ENCODE data around the gene AUP1.

Gene AUP1

DNA sequence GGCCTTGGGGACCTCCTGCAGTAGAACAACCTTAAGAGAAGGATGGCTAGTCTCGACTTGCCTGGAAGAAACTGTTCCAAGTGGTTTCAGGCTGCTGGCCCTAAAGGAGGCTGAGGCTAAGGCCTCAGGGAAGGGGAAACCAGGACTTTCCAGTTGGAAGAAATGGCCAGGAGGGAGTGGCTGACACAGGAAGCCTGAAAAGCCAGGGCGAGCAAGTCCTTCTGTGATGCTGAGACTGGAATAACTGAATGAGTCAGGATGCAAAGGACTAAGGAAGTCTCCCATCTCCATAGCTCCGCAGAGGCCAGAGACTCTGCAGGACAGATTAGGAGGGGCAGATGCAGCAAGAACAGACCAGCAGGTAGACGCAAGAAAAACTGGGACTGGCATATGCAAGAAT is 7.6 kb upstream of the AUP1 start:
- FAIRE-seq = no peak
- DNase-seq (ENCODE audit: low spot score) = no peak

DNA sequence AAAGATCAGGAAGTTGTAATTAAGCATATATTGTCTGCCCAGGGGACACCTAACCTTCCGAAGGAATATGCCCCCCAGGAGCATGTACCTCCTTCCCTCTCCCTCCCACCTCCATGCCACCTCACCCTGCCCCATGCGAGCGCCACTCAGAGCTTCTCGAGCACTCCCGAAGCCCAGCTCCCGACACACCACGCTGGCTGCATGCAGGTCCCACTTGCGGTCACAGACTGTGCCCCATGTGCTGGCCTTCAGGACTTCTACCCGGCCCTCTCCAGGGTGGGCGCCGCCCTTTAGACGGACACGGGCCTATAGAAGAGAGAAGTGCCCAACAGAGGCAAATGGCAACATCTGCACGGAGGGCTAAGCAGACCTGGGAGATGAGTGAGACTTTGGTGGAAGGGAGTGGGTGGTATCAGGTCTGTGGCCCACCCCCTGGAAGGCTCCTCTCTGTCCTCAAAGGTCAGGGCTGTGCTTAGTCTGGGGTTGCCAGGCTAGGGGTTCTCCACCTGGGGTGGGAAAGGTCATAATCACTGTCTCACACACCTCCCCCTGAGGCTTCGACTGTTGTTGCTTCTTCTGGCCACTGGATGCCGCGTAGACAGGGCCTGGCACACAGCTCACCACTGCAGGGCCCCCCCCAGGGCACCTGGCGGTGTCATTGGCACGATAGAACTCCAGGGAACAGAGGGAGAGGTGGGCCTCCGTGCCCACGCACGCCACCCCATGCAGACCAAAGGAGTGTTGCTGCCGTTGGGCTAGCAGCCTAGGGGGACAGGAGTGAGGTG is 6.9 kb upstream of the AUP1 start:
- no peak for DNase-seq (ENCODE audit: low spot score)
- no peak for FAIRE-seq

DNA sequence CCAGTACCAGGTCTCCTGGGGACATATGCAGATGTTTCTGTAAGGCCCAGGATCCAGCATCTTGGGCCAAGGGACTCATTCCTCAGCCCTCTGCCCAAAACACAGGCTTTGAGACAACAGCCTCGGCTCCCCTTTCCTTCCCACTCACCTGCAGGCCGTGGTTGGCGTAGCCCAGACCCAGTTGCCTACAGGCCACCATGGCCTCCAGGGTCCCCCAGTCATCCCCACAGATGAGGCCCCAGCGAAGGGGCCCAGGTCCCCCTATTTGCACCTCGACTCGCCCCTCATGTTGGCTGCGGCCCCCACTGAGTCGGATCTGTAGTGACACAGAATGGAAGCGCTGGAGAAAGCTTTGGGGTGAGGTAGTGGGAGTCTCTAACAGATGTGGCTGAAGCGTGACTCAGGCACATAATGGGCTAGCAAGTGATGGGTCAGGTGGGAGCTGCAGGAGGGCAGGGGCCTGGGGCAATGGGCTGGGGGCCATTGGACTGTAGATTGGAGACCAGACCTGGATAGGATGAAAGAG is 6.0 kb upstream of the AUP1 start:
- FAIRE-seq = no peak
- no peak for DNase-seq (ENCODE audit: low spot score)

DNA sequence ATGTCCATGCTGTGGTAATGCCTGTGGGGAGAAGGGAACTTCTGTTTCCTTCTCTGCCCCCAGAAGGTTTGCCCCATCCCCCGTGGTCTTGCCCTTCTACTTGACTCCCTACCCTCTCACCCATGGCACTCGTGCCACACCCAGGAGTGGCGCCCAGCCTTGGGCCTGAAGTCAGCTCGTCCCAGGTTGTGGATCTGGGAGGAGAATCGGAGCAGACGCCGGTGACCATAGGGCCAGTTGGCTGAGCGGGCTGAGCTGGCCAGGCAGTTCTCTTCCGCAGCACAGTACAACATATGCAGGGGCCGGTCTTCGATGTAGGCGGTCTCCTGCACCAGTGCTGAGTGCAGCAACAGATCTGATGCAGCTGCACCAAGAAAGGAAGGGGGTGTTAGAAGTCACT is 4.9 kb upstream of the AUP1 start:
- FAIRE-seq (no peak), DNase-seq (ENCODE audit: low spot score) (no peak)

DNA sequence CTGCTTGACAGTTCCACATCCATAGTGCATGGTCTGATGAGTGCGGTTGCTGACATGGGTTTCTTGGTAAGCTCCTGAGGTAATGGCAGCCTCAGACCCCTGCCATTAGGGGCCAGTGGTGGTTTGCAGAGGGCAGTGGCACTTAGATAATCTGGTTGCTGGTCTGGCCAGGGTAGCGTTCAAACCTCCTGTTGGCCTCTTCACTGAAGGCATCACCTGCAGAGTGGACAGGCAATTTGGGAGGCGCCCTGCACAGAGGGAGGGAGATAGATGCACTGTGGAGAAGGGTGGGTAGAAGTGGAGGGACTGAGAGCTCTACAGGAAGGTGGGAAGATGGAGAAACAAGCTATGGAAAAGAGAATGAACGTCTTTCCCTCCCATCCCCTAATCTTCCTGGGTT is 4.0 kb upstream of the AUP1 start:
- FAIRE-seq (no peak), DNase-seq (ENCODE audit: low spot score) (no peak)

DNA sequence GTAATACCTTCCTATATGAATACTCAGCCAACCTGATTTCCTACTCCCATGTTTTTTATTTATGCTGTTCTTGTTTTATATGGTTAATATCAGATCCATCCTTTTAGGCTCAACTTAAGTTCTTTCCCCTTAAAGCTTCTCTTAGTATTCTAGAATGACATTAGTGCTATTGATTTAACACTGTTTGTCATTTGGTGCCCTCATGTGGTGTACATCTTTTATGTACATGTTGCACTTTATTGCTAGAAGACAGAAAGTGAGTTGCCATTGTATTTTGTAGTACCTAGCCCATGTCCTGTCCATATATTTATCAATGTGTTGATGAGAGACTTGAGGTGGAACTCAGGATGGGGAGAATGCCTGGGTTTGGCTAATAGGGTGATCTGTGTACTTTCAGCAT is 2.7 kb upstream of the AUP1 start:
- peak; percentile 26 for DNase-seq (ENCODE audit: low spot score)
- FAIRE-seq = no peak

DNA sequence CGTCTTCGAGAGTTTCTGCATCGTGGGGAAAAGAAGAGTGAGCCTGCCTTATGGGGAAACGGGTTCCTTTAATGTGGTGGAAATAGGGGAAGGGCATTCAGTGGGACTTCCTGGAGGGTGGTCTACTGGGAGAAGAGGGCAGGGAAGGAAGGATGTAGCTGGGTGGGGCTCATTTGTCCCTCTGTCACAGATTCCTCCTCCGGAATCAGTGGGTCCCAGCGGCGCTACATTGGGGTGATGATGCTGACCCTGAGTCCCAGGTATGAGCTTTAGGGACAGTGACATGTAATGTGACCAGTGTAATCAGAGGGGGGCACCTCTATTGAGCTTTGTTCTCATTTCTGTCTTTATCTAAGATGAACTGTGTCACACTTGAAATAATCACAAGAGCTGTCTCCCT is 2.2 kb upstream of the AUP1 start:
- FAIRE-seq = no peak
- no peak for DNase-seq (ENCODE audit: low spot score)

DNA sequence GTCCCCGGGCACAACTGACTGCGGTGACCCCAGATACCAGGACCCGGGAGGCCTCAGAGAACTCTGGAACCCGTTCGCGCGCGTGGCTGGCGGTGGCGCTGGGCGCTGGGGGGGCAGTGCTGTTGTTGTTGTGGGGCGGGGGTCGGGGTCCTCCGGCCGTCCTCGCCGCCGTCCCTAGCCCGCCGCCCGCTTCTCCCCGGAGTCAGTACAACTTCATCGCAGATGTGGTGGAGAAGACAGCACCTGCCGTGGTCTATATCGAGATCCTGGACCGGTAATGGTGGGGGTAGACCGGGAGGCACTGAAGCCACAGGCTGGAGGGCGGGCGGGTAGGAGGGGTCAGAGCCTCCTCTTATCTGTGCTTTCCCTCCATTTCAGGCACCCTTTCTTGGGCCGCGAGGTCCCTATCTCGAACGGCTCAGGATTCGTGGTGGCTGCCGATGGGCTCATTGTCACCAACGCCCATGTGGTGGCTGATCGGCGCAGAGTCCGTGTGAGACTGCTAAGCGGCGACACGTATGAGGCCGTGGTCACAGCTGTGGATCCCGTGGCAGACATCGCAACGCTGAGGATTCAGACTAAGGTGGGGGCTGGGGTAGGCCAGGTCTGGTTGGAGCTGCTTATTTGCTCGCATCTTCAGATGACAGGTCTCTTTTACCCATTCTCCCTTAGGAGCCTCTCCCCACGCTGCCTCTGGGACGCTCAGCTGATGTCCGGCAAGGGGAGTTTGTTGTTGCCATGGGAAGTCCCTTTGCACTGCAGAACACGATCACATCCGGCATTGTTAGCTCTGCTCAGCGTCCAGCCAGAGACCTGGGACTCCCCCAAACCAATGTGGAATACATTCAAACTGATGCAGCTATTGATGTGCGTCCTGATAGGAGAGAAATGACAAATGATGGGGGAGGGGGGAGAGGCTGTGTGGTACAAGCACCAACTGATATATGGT is 1.0 kb upstream of the AUP1 start:
- no peak for FAIRE-seq
- DNase-seq (ENCODE audit: low spot score) = no peak

DNA sequence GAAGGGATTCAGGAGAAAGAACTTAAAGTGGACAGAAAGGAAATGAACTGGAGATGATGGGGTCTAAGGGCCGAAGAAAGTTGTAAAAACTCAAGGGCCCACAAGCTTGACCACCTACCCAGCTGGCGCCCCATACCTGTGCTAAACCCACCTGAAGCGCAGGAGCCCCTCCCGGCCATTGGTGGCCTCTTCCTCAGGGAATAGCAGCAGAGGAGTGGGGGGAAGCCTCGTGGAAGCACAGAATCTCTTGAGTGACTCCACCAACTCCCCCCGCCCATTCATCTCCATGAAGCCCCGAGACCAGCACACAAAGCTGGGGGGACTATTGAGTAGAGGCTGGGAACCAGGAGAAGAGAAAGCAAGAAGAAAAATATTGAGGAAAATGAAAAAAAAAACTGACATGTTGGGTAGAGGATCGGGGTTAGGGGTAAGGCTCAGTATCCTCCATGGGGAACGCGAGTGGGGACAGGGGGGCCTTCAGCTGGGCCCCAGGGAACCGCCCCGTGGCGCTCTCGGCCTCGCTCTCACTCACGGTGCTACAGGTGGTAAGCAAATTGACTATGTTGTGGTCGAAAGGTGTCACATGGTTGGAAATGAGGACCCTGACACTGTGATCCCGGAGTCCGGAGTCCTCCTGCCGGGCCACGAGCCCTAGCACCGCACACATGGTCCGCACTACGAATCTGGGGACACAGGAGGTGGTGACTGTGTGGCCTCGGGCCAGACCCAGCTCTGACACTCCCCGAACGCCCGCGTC is 728 bp downstream of the AUP1 start:
- FAIRE-seq (no peak), DNase-seq (ENCODE audit: low spot score) (no peak)

DNA sequence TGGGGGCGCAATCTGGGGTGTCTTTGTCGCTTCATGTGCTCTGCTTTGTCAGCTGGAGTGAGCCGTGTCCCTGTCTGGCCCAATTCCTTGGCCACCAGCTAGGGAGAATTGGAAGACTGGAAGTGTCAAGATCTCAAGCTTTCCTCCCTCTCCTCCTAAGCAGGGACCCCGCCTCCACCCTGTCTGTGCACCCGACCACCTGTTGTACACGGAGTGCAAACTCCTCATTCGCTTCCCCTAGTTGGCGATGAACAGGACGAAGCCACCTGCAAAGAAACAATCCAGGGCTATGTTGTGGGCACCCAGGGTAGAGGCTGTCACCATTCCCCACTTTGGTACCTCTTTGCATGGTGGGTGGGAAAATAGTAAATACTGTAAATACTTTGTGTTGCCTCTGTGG is 1.8 kb downstream of the AUP1 start:
- DNase-seq (ENCODE audit: low spot score) (no peak), FAIRE-seq (no peak)

DNA sequence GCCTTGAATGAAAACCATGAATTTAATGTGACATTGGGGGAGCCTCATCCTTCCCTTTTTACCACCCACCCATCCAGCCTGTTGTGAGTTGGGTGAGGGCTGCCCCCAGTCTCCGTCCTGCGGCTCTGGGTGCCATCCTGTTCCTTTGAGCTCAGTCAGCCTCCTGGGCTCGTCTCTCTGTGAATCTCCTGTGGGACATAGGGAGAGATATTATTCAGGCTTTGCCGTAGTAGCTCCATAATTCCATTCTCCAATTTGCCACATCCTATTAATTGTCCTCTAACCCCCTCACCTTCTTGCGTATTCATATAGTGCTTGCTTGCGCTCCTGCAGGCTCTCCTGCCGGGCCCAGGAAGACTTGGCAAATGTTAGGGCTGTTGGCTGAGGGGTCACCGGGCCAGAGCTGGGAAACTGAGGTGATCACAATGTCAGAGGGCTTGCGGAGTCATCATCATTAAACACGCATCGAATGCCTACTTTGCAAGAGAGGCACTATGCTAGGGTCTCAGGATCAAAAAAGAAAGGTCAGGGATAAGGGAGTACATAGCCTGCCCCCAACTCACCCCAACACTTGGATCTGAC is 2.8 kb downstream of the AUP1 start:
- DNase-seq (ENCODE audit: low spot score) (no peak), FAIRE-seq (no peak)

DNA sequence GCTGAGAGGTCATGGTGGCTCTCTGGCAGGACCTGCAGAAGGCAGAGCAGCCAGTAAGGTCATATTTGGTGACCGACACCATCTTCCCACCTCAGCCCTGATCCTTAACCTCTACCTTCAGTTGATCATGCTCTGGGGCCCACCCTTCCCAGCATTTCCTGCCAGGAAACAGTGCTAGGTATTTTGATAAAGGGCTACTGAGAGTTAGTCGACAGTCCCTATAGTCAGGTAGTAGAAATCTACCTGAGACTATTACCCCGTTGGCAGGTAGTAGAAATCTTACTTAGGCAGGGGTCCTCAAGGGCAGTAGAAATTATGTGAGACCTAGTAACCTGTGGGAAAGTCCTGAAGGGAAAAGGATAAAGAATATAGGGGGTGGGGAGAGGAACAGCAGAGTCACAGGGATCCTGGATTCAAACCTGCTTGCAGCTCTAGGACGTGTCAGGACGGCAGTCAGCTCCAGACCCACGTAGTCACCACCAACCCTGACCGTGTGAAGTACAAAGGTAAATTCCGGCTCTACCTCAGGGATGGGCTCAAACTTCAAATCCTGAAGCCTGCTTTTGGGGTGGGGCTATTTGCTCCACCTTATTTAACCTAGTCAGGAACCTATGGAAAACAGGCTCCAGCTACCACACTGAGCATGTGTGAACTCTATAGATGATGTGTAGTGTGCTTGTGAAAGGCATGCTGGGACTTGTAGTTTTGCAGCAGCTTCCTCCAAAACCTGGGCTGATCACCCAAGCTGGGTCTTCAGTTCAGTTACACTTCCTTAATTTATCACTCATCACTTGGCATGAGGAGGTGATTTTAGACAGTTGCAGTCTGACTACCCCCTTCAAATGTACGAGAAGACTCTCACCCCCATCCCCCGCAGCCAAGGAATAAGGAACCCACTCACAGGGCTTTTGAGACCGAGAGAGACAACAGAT is 3.5 kb downstream of the AUP1 start, which contains the start of gene DQX1:
Gene DQX1, minus strand, starts transcription at position 515 of the 932 bp plus-strand sequence. Its CDS starts 502 bp downstream, at position 13.
- DNase-seq (ENCODE audit: low spot score) (peak; percentile 8), FAIRE-seq (no peak)

DNA sequence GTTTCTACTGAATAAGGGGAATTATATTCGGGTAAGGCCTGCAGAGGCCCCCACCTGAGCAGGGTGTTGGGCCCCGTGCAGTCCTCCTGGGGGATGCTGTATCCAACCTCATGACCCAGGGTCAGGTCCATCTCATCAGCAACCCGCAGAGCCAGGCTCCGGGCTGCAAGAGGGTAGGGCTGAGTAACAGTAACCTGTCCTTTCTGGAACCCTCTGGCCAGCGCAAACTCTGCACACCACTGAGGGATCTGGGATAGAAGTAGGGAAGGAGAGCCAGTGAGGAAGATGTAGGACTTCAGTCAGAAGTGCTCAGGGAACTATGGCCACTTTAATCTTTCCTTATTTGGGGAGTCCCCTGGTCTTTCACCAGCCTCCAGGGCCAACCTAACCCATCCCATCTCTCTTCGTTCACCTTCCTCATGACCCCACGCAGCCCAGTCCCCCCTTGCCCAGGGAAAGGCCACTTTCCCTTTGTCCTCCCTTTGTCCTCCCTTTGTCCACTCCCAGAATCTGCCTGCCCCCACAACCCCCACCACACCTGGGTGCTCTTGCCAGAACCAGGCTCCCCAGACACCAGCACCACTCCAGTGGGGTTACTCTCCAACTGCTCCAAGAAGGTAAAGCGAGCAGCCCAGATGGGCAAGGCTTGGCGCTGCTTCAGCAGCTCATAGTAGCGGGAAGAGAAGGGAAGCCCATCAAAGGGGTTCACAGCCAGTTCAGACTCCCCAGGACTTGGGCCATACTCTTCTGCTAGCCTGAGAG is 4.4 kb downstream of the AUP1 start:
- FAIRE-seq (no peak), DNase-seq (ENCODE audit: low spot score) (no peak)

DNA sequence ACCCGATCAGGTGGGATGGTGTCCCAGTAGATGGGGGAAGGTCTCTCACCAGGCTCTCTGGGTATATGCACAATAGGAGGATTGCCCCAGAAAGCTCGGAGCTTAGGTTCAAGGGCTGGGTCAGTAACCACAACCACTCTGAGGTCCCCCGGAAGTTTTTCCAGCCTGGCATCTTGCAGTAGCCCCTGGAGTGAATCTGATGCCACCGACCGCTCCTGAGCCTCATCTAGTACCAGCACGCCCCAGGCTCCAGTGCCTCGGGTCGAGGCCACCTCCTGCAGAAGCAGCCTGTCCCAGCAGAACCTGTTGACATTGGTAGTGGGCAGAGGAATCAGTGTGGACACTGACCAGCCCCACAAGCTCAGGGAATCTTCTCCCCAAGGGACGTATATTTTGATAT is 5.5 kb downstream of the AUP1 start:
- FAIRE-seq (no peak), DNase-seq (ENCODE audit: low spot score) (no peak)

DNA sequence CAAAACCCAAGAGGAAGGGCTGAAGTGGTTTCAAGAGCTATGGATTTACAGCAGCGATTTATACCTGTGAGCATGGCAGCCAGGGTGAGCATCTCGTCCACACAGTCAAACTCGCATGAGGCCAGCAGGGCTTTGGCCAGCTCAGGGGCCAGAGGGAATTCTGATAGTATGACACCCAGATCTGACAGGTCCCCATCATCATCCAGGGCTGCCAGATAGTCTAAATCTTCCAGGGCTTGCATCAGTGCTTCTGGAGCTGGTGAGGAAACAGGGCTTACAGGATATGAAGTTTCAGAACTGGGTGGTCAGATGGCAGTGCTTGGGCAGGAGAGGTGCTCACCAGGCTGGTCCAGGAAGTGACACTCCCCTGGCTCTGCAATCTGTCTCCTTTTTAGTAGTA is 7.0 kb downstream of the AUP1 start:
- FAIRE-seq (no peak), DNase-seq (ENCODE audit: low spot score) (no peak)

DNA sequence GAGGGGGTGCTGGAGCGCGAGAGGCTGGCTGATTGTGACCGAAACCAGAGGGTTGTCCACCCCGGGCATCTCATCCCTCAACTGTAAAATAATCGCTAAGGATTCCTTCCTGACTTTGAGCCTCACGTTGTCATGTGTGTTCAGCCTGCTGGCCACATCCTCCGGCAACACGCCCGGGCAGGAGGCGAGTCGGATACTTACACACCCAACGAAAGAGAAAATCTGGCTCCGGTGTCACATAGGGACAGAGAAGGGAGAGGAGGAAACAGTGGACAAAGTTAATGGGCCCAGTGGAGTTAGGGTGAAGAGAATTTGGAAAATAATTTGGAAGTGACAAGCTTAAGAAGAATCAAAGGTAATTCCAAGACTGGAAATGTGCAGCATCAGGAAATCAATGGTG is 12.9 kb downstream of the AUP1 start:
- DNase-seq (ENCODE audit: low spot score) (no peak), FAIRE-seq (no peak)

DNA sequence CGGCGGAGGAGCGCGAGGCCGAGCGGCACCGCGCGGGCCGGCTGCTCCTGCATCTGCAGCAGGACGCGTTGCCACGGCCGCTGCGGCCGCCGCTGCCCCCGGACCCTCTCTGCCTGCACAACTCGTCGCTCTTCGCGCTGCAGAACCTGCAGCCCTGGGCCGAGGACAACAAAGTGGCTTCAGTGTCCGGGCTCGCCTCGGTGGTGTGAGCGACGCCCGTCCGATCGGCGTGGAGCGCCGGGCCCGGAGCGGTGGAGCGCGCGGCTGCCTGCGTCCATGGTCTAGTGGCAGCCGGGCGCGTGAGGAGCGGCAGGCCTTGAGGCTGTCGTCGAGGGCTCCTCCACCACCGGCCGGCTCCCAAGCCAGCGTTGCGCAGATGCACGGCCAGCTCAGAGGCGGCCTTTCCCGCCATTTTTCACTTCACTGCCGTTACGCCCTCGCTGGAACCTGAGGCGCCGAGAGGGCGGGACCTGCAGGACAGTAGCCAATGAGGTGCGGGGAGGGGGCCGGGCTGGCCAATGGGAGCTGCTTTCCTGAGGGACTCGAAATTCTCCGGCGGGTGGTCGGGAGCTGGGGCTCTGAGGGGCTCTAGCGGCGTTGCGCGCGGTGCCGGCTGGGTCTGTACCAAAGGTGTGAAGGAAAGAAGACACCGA is 13.4 kb downstream of the AUP1 start:
- no peak for DNase-seq (ENCODE audit: low spot score)

DNA sequence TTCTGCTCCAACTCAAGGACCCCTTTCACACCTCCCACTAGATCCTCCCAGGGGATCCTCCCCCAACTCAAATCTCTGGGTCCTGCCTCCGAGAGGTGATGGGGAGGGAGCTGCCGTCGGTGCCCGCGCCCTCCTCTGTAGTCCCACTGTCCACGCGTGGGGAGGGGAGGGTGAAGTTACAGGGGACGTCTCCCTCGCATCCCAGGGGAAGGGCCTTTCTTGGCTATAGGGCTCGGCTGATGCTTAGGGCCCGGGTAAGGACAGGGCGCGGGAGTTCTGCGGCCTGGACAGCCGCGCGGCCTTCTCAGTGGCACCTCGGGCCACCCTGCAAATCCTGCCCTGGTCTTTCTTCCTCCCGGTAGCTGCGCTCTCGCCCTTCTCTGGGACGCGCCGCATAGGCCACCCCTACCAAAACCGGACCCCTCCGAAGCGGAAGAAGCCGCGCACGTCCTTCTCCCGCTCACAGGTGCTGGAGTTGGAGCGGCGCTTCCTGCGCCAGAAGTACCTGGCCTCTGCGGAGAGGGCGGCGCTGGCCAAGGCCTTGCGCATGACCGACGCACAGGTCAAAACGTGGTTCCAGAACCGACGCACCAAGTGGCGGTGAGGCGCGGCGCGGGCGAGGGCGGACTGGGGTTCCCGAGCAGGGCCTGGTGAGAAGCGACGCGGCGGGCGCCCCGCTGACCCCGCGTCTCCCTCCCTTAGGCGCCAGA is 14.1 kb downstream of the AUP1 start:
- FAIRE-seq (no peak), DNase-seq (ENCODE audit: low spot score) (no peak)

More for the DNA sequence above, 13.4 kb downstream of the AUP1 start:
- FAIRE-seq = no peak
